ENCODE data around the gene STK33. TPM values are rescaled to one million over a fixed set of nuclear protein-coding genes. Genes with fewer than 3 reads are reported as not detected.

STK33 gene
- total RNA-seq, 2 donors from 2014 or later = 7.3 to 14.8 TPM

- TF ChIP-seq POLR2A (IDR thresholded peaks at IDR 0.05) = no peak
- TF ChIP-seq, protein P1, sequence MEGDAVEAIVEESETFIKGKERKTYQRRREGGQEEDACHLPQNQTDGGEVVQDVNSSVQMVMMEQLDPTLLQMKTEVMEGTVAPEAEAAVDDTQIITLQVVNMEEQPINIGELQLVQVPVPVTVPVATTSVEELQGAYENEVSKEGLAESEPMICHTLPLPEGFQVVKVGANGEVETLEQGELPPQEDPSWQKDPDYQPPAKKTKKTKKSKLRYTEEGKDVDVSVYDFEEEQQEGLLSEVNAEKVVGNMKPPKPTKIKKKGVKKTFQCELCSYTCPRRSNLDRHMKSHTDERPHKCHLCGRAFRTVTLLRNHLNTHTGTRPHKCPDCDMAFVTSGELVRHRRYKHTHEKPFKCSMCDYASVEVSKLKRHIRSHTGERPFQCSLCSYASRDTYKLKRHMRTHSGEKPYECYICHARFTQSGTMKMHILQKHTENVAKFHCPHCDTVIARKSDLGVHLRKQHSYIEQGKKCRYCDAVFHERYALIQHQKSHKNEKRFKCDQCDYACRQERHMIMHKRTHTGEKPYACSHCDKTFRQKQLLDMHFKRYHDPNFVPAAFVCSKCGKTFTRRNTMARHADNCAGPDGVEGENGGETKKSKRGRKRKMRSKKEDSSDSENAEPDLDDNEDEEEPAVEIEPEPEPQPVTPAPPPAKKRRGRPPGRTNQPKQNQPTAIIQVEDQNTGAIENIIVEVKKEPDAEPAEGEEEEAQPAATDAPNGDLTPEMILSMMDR (IDR thresholded peaks at IDR 0.05) = no peak
- H3K4me1 ChIP-seq = peaks cover 14% of the 10 kb centered on the region
- no peaks in the 10 kb centered on the region for H3K27me3 ChIP-seq
- intact Hi-C loops (cut with DNase I) = no loop called here
- no peaks in the 10 kb centered on the region for H3K36me3 ChIP-seq (replicated peaks in 1 of 2; ENCODE audit: insufficient read depth in 1 of 2, low read depth in 2 of 2)
- H3K4me3 ChIP-seq = no peak overlapping the region
- no peaks in the 10 kb centered on the region for H3K9me3 ChIP-seq
- no peak overlapping the region for H3K27ac ChIP-seq
- DNase-seq = no peak
- no peak for ATAC-seq
Measured at GRCh38 chr11:8596504-8597046, 2.5 kb upstream of the STK33 start.

GRCh38 chr11:8593455-8593854 is 573 bp downstream of the STK33 start:
- ATAC-seq (peak; percentile 13), DNase-seq (no peak)
- no peaks in the 10 kb centered on the region for H3K9me3 ChIP-seq
- no peaks in the 10 kb centered on the region for H3K36me3 ChIP-seq (replicated peaks in 1 of 2; ENCODE audit: insufficient read depth in 1 of 2, low read depth in 2 of 2)
- H3K4me1 ChIP-seq = peaks cover 14% of the 10 kb centered on the region
- intact Hi-C loops (cut with DNase I) = no loop called here
- H3K27ac ChIP-seq = peak overlapping the region in 1 of 4 donors; percentile 43
- no peaks in the 10 kb centered on the region for H3K27me3 ChIP-seq
- 5 to 7% methylated on average over 7 of the region's 7 CpGs for WGBS, 2 donors
- H3K4me3 ChIP-seq = peak overlapping the region; percentile 59 to 89
- TF ChIP-seq POLR2A (IDR thresholded peaks at IDR 0.05) = no peak
- TF ChIP-seq, protein P1 (IDR thresholded peaks at IDR 0.05) = no peak

GRCh38 chr11:8587915-8588314 is 6.1 kb downstream of the STK33 start:
- no peaks in the 10 kb centered on the region for H3K36me3 ChIP-seq (replicated peaks in 1 of 2; ENCODE audit: insufficient read depth in 1 of 2, low read depth in 2 of 2)
- H3K27ac ChIP-seq = no peak overlapping the region
- TF ChIP-seq POLR2A (IDR thresholded peaks at IDR 0.05) = no peak
- TF ChIP-seq, protein P1 (IDR thresholded peaks at IDR 0.05) = no peak
- DNase-seq = no peak
- intact Hi-C loops (cut with DNase I) = no loop called here
- no peaks in the 10 kb centered on the region for H3K9me3 ChIP-seq
- peaks cover 5% of the 10 kb centered on the region for H3K4me1 ChIP-seq
- no peaks in the 10 kb centered on the region for H3K27me3 ChIP-seq
- no peak overlapping the region for H3K4me3 ChIP-seq
- no peak for ATAC-seq

DNA sequence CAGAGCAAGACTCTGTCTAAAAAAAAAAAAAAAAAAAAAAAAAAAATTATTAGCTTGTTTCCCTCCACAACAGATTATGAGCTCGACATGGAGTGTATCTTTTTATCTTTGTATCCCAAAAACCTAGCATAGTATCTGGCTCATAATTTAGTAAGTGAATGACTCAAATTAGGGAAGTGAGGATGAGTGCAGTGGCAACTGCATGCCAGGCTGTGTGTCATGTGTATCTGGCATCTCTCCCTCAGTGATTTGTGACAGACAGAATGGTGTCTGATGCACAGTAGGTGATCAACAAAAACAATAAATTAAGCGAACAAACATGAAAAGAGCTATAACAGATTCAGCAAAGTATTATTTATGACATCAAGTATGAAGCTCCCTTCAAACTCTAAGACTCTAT is 7.2 kb downstream of the STK33 start:
- intact Hi-C loops (cut with DNase I) = no loop called here
- H3K27ac ChIP-seq = no peak overlapping the region
- TF ChIP-seq, protein P1 (IDR thresholded peaks at IDR 0.05) = no peak
- no peak for TF ChIP-seq POLR2A (IDR thresholded peaks at IDR 0.05)
- ATAC-seq (no peak), DNase-seq (no peak)
- WGBS, 2 donors = 71 to 91% methylated on average over 2 of the region's 2 CpGs
- peaks cover 5% of the 10 kb centered on the region for H3K4me1 ChIP-seq
- H3K36me3 ChIP-seq (replicated peaks in 1 of 2; ENCODE audit: insufficient read depth in 1 of 2, low read depth in 2 of 2) = no peaks in the 10 kb centered on the region
- no peaks in the 10 kb centered on the region for H3K27me3 ChIP-seq
- no peaks in the 10 kb centered on the region for H3K9me3 ChIP-seq
- no peak overlapping the region for H3K4me3 ChIP-seq

- Histone ChIP-seq H3K27me3 (no peaks in the 10 kb centered on the region), H3K36me3 (replicated peaks in 1 of 2; ENCODE audit: insufficient read depth in 1 of 2, low read depth in 2 of 2) (no peaks in the 10 kb centered on the region), H3K9me3 (no peaks in the 10 kb centered on the region), H3K4me1 (peaks cover 5% of the 10 kb centered on the region), H3K27ac (no peak overlapping the region), H3K4me3 (no peak overlapping the region)
- TF ChIP-seq POLR2A (IDR thresholded peaks at IDR 0.05) = no peak
- ATAC-seq (no peak), DNase-seq (no peak)
- intact Hi-C loops (cut with DNase I) = no loop called here
- 40 to 85% methylated on average over 1 of the region's 1 CpG for WGBS, 2 donors
Measured at GRCh38 chr11:8586184-8586583, 7.8 kb downstream of the STK33 start.

Data from body of pancreas (tissue), 4 donors.